HepG2 (cell line): Measurements from ENCODE around the gene PKM. TPM values are rescaled to one million over a fixed set of nuclear protein-coding genes. Genes with fewer than 3 reads are reported as not detected.
A peak's percentile ranks its signal among the peaks of the same experiment; 100 is the strongest.

Experiments used
- HNRNPL ChIP-seq: fragments of 200-400 bp; formaldehyde crosslinking; IDR thresholded peaks from 2 replicates; pipeline ENCODE4 v1.6.1; 2017; ENCODE audit warnings: mild to moderate bottlenecking, low read depth, low read length
- HOXA5 ChIP-seq: sonication (generic); formaldehyde crosslinking; IDR thresholded peaks from 2 replicates; pipeline ENCODE4 v1.4.0; 2020; ENCODE audit warnings: missing genetic modification reagents
- ZBTB38 ChIP-seq: sonication (generic); formaldehyde crosslinking; IDR thresholded peaks from 2 replicates; pipeline ENCODE4 v1.5.1; 2020; ENCODE audit warnings: mild to moderate bottlenecking, missing genetic modification reagents
- ZFP36L1 ChIP-seq: sonication (generic); formaldehyde crosslinking; IDR thresholded peaks from 2 replicates; pipeline ENCODE4 v1.8.0; 2022; ENCODE audit warnings: mild to moderate bottlenecking, missing genetic modification reagents, moderate library complexity
- ZFP41 ChIP-seq: sonication (generic); formaldehyde crosslinking; IDR thresholded peaks from 2 replicates; pipeline ENCODE4 v1.4.0; 2020; ENCODE audit warnings: mild to moderate bottlenecking, missing genetic modification reagents, borderline replicate concordance
- ZNF775 ChIP-seq: sonication (generic); formaldehyde crosslinking; IDR thresholded peaks from 2 replicates; pipeline ENCODE4 v1.4.0; 2020; ENCODE audit warnings: missing genetic modification reagents, mild to moderate bottlenecking, moderate library complexity, borderline replicate concordance
- ZNF788 ChIP-seq: sonication (generic); formaldehyde crosslinking; IDR thresholded peaks from 2 replicates; pipeline ENCODE4 v1.5.0; 2020; ENCODE audit warnings: mild to moderate bottlenecking, missing genetic modification reagents, borderline replicate concordance
- ZNF883 ChIP-seq: sonication (generic); formaldehyde crosslinking; IDR thresholded peaks from 2 replicates; pipeline ENCODE4 v1.5.1; 2020; ENCODE audit warnings: mild to moderate bottlenecking, missing genetic modification reagents; ENCODE audit errors: not compliant biosample characterization
- polyA plus RNA-seq, 8 experiments: library from polyadenylated mRNA; depleted of rRNA in 3 of 8; stranded (reverse) in 7 of 8; unstranded in 1 of 8; fragments of >200 nt; fragmentation: Illumina TruSeq in 4 of 8; extraction: Trizol in 4 of 8; gene quantifications; 2 replicates each; pipeline versions ENCODE4 v1.2.1 to v1.2.3, GENCODE V29; 2011 to 2016; ENCODE audit warnings: low read depth in 4 of 8, missing spikeins in 1 of 8, mixed read lengths in 1 of 8; ENCODE audit not compliant: insufficient read depth in 1 of 8
- total RNA-seq, 5 experiments: library from RNA; depleted of rRNA; stranded (reverse); fragments of >200 nt; fragmentation: Illumina TruSeq; extraction: Trizol; gene quantifications; 2 replicates each; pipeline ENCODE4 v1.2.3, GENCODE V29; 2016; ENCODE audit warnings: low read depth in 1 of 5
- TF ChIP-seq, protein P1 (sequence below): sonication (generic); formaldehyde crosslinking; IDR thresholded peaks from 2 replicates; pipeline ENCODE4 v1.5.1; 2020; ENCODE audit warnings: mild to moderate bottlenecking, missing genetic modification reagents, moderate library complexity
- TF ChIP-seq, protein P2 (sequence below): sonication (generic); formaldehyde crosslinking; IDR thresholded peaks from 2 replicates; pipeline ENCODE4 v1.8.0; 2022; ENCODE audit warnings: missing genetic modification reagents, mild to moderate bottlenecking, moderate library complexity, borderline replicate concordance
- TF ChIP-seq, protein P3 (sequence below): sonication (generic); formaldehyde crosslinking; IDR thresholded peaks from 2 replicates; pipeline ENCODE4 v1.4.0; 2020; ENCODE audit warnings: mild to moderate bottlenecking, low read depth, missing genetic modification reagents
- TF ChIP-seq, protein P4 (sequence below): sonication (generic); formaldehyde crosslinking; IDR thresholded peaks from 2 replicates; pipeline ENCODE4 v1.8.0; 2022; ENCODE audit warnings: missing genetic modification reagents, mild to moderate bottlenecking, borderline replicate concordance
- TF ChIP-seq, protein P5 (sequence below): sonication (generic); formaldehyde crosslinking; conservative IDR thresholded peaks from 2 replicates; pipeline ENCODE4 v1.8.0; 2022; ENCODE audit warnings: mild to moderate bottlenecking, moderate library complexity, missing genetic modification reagents
- TF ChIP-seq, protein P6 (sequence below): IDR thresholded peaks from 2 replicates; pipeline ENCODE4 v1.6.1; 2016

The PKM gene
- total and polyA plus RNA-seq, 2 of the 13 experiments (the other 11 are each of a cell fraction or from before 2014, with no cell fraction given): 488 to 780 TPM

DNA sequence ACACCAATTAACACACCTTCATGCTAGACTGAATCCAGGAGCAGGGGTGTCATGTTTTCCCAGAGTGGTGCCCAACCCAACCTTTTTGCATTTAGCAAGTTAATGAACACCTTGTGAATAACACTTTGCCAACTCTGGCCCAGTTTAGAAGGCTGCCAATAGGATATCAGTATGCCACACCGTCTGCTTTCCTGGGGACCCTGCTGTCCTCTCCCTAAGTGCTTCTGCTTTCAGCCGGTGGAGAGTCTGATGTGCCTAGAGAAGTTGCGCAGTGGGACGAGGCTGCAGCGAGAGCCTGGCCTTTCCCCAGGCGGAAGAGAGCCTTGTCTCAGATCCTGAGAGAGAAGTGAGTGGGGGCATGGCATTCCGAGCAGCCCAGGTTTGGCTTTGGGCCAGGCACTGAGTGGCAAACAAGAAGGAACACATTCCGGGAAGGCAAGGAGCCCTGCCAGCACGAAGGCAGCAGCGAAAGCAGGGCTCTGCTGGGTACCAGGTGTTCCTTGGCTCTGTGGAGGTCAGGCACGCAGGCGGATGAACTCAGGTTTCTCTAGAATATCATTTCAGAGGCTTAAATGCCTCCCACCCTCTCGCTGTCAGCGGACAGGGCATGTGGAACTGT lies 75.9 kb downstream of the PKM start (continued):
- TF ChIP-seq ZFP36L1 (CRISPR knock-in tag): no peak
- TF ChIP-seq, protein P1, sequence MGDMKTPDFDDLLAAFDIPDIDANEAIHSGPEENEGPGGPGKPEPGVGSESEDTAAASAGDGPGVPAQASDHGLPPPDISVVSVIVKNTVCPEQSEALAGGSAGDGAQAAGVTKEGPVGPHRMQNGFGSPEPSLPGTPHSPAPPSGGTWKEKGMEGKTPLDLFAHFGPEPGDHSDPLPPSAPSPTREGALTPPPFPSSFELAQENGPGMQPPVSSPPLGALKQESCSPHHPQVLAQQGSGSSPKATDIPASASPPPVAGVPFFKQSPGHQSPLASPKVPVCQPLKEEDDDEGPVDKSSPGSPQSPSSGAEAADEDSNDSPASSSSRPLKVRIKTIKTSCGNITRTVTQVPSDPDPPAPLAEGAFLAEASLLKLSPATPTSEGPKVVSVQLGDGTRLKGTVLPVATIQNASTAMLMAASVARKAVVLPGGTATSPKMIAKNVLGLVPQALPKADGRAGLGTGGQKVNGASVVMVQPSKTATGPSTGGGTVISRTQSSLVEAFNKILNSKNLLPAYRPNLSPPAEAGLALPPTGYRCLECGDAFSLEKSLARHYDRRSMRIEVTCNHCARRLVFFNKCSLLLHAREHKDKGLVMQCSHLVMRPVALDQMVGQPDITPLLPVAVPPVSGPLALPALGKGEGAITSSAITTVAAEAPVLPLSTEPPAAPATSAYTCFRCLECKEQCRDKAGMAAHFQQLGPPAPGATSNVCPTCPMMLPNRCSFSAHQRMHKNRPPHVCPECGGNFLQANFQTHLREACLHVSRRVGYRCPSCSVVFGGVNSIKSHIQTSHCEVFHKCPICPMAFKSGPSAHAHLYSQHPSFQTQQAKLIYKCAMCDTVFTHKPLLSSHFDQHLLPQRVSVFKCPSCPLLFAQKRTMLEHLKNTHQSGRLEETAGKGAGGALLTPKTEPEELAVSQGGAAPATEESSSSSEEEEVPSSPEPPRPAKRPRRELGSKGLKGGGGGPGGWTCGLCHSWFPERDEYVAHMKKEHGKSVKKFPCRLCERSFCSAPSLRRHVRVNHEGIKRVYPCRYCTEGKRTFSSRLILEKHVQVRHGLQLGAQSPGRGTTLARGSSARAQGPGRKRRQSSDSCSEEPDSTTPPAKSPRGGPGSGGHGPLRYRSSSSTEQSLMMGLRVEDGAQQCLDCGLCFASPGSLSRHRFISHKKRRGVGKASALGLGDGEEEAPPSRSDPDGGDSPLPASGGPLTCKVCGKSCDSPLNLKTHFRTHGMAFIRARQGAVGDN (CRISPR knock-in tag): peak; percentile 23; the same call in 1 of the 2 replicates
- 0 out of 2 replicates have a peak, but pooled peaks have one; percentile 17 for TF ChIP-seq ZNF788 (CRISPR knock-in tag)
- TF ChIP-seq, protein P2, sequence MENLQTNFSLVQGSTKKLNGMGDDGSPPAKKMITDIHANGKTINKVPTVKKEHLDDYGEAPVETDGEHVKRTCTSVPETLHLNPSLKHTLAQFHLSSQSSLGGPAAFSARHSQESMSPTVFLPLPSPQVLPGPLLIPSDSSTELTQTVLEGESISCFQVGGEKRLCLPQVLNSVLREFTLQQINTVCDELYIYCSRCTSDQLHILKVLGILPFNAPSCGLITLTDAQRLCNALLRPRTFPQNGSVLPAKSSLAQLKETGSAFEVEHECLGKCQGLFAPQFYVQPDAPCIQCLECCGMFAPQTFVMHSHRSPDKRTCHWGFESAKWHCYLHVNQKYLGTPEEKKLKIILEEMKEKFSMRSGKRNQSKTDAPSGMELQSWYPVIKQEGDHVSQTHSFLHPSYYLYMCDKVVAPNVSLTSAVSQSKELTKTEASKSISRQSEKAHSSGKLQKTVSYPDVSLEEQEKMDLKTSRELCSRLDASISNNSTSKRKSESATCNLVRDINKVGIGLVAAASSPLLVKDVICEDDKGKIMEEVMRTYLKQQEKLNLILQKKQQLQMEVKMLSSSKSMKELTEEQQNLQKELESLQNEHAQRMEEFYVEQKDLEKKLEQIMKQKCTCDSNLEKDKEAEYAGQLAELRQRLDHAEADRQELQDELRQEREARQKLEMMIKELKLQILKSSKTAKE: no peak
- TF ChIP-seq, protein P3, sequence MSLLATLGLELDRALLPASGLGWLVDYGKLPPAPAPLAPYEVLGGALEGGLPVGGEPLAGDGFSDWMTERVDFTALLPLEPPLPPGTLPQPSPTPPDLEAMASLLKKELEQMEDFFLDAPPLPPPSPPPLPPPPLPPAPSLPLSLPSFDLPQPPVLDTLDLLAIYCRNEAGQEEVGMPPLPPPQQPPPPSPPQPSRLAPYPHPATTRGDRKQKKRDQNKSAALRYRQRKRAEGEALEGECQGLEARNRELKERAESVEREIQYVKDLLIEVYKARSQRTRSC (CRISPR knock-in tag): no peak
- no peak for TF ChIP-seq HOXA5 (CRISPR knock-in tag)
- TF ChIP-seq, protein P4, sequence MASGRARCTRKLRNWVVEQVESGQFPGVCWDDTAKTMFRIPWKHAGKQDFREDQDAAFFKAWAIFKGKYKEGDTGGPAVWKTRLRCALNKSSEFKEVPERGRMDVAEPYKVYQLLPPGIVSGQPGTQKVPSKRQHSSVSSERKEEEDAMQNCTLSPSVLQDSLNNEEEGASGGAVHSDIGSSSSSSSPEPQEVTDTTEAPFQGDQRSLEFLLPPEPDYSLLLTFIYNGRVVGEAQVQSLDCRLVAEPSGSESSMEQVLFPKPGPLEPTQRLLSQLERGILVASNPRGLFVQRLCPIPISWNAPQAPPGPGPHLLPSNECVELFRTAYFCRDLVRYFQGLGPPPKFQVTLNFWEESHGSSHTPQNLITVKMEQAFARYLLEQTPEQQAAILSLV (CRISPR knock-in tag): 0 out of 2 replicates have a peak, but pooled peaks have one; percentile 32
- TF ChIP-seq, protein P5, sequence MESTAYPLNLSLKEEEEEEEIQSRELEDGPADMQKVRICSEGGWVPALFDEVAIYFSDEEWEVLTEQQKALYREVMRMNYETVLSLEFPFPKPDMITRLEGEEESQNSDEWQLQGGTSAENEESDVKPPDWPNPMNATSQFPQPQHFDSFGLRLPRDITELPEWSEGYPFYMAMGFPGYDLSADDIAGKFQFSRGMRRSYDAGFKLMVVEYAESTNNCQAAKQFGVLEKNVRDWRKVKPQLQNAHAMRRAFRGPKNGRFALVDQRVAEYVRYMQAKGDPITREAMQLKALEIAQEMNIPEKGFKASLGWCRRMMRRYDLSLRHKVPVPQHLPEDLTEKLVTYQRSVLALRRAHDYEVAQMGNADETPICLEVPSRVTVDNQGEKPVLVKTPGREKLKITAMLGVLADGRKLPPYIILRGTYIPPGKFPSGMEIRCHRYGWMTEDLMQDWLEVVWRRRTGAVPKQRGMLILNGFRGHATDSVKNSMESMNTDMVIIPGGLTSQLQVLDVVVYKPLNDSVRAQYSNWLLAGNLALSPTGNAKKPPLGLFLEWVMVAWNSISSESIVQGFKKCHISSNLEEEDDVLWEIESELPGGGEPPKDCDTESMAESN: no peak
- TF ChIP-seq HNRNPL: 0 out of 2 replicates have a peak, but pooled peaks have one; percentile 41
- no peak for TF ChIP-seq ZFP41
- 0 out of 2 replicates have a peak, but pooled peaks have one; percentile 35 for TF ChIP-seq ZNF775
- TF ChIP-seq, protein P6, sequence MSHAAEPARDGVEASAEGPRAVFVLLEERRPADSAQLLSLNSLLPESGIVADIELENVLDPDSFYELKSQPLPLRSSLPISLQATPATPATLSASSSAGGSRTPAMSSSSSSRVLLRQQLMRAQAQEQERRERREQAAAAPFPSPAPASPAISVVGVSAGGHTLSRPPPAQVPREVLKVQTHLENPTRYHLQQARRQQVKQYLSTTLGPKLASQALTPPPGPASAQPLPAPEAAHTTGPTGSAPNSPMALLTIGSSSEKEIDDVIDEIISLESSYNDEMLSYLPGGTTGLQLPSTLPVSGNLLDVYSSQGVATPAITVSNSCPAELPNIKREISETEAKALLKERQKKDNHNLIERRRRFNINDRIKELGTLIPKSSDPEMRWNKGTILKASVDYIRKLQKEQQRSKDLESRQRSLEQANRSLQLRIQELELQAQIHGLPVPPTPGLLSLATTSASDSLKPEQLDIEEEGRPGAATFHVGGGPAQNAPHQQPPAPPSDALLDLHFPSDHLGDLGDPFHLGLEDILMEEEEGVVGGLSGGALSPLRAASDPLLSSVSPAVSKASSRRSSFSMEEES (CRISPR knock-in tag): no peak
- peak; percentile 49; the same call in 1 of the 2 replicates for TF ChIP-seq ZBTB38 (CRISPR knock-in tag)
- TF ChIP-seq ZNF883: no peak
